Activated T-cell treated with anti-CD3 and anti-CD28 coated beads, Interleukin-2, amount 50 U/mL, for 24 hours (primary cell): Measurements from ENCODE around the gene TRIO.

Experiments used
- DNase-seq: peaks from one replicate; pipeline ENCODE4 v3.0.0-alpha.2; 2020
- H3K27ac Mint-ChIP-seq: 2 replicates; pipeline ENCODE4 v1.8.0; 2020; ENCODE audit warnings: mild to moderate bottlenecking, mixed read lengths
- H3K27me3 Mint-ChIP-seq: 2 replicates; pipeline ENCODE4 v1.8.0; 2020; ENCODE audit warnings: mixed read lengths
- H3K36me3 Mint-ChIP-seq: 2 replicates; pipeline ENCODE4 v1.8.0; 2020; ENCODE audit warnings: low read depth, mixed read lengths
- H3K4me1 Mint-ChIP-seq: 2 replicates; pipeline ENCODE4 v1.8.0; 2020; ENCODE audit warnings: low read depth, mixed read lengths
- H3K4me3 Mint-ChIP-seq: 2 replicates; pipeline ENCODE4 v1.8.0; 2020; ENCODE audit warnings: mild to moderate bottlenecking, moderate library complexity, mixed read lengths
- H3K9me3 Mint-ChIP-seq: 2 replicates; pipeline ENCODE4 v1.8.0; 2020; ENCODE audit warnings: mixed read lengths

Gene TRIO

DNA sequence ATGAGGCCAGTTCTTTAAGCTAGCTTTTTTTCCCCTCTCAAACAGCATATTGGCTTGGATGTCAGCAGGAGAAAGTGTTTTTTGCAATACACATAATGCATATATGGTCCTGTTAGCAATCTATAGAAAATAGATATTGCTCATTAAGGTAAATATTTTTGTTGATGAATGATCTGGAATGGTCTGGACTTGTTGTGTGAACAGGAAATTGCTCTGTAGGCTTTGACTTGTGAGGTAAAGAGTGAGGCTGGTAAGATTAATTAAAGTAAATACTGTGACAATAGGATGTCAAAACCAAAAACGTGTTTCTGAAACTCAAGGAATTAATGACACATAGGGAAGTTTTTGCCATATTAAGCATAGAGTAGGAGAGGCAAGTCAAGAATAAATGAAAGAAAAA lies 176.0 kb downstream of the TRIO start:
- DNase-seq, result no peak
- H3K4me3 Mint-ChIP-seq, result no peak overlapping the region
- no peaks in the 10 kb centered on the region for H3K4me1 Mint-ChIP-seq
- H3K27ac Mint-ChIP-seq, result no peak overlapping the region
- no peaks in the 10 kb centered on the region for H3K27me3 Mint-ChIP-seq
- H3K9me3 Mint-ChIP-seq, result peaks cover 3% of the 10 kb centered on the region
- no peaks in the 10 kb centered on the region for H3K36me3 Mint-ChIP-seq

- no peak for DNase-seq
- no peak overlapping the region for H3K27ac Mint-ChIP-seq
- H3K9me3 Mint-ChIP-seq, result peaks cover 3% of the 10 kb centered on the region
- no peak overlapping the region for H3K4me3 Mint-ChIP-seq
- no peaks in the 10 kb centered on the region for H3K36me3 Mint-ChIP-seq
- no peaks in the 10 kb centered on the region for H3K4me1 Mint-ChIP-seq
- H3K27me3 Mint-ChIP-seq, result no peaks in the 10 kb centered on the region
These were observed 178.8 kb downstream of the TRIO start for GRCh38 chr5:14321936-14322335.

DNA sequence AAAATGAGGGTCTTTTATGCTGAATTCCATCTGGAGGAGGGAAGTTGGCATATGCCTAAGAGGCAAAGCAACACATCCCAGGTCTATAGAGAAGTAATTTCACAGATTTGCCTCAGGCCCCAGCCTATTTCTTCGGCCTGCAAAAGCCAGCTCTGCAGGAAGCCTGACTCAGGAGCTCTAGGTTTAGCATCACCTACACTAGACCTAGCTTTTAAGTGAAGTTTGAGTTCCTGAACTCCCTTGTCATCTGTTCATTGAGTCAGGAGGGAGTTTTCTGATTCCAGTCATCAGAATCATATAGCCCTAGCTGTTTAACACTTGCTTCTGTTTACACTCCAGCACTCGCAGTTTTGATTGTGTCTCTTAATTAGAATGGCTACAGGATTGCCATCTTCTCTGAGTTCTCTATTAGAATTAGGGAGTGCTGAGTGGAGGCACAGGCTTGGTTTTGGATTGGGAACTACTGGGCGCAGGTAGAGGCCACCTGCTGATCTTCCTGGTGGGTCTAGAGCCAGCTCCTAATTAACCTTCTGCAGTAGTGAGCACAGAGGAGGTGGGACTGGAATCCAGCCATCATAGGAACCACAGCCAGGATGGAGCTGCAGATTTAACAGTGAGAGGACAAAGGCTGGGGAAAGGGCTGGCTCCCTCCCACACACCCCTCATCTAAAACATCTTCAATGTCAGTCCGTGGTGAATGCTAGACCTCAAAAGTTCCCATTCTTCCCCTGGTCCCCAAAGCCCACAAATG lies 179.5 kb downstream of the TRIO start:
- H3K27ac Mint-ChIP-seq, result no peak overlapping the region
- H3K4me3 Mint-ChIP-seq, result no peak overlapping the region
- no peak for DNase-seq
- peaks cover 3% of the 10 kb centered on the region for H3K9me3 Mint-ChIP-seq
- no peaks in the 10 kb centered on the region for H3K27me3 Mint-ChIP-seq
- no peaks in the 10 kb centered on the region for H3K4me1 Mint-ChIP-seq
- H3K36me3 Mint-ChIP-seq, result no peaks in the 10 kb centered on the region

DNA sequence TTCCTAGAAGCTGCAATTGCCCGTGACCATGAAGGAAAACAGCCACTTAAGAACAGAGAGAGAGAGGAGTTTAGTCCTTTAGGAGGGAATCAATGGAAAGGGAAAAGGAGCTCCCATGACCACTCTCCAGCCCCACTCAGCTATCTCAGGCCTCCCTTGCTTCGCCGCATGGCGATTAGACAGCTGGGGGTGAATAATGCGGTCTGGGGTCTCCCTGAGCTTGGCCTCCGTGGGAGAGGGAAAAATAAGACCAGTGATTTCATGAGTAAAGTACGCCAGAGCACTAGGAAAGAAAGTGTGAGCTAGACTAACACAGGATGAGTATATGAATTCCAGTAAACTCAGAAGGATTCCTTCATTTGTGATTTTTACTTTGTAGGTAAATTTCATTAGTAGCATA lies 180.3 kb downstream of the TRIO start:
- no peaks in the 10 kb centered on the region for H3K36me3 Mint-ChIP-seq
- no peak for DNase-seq
- H3K27me3 Mint-ChIP-seq, result no peaks in the 10 kb centered on the region
- peaks cover 3% of the 10 kb centered on the region for H3K9me3 Mint-ChIP-seq
- H3K4me1 Mint-ChIP-seq, result no peaks in the 10 kb centered on the region
- H3K27ac Mint-ChIP-seq, result no peak overlapping the region
- no peak overlapping the region for H3K4me3 Mint-ChIP-seq

- Mint-ChIP-seq H3K27me3 (no peaks in the 10 kb centered on the region), H3K27ac (no peak overlapping the region), H3K9me3 (peaks cover 3% of the 10 kb centered on the region), H3K4me3 (no peak overlapping the region), H3K4me1 (no peaks in the 10 kb centered on the region), H3K36me3 (no peaks in the 10 kb centered on the region)
- no peak for DNase-seq
These were observed 182.2 kb downstream of the TRIO start for GRCh38 chr5:14325369-14325768.

DNA sequence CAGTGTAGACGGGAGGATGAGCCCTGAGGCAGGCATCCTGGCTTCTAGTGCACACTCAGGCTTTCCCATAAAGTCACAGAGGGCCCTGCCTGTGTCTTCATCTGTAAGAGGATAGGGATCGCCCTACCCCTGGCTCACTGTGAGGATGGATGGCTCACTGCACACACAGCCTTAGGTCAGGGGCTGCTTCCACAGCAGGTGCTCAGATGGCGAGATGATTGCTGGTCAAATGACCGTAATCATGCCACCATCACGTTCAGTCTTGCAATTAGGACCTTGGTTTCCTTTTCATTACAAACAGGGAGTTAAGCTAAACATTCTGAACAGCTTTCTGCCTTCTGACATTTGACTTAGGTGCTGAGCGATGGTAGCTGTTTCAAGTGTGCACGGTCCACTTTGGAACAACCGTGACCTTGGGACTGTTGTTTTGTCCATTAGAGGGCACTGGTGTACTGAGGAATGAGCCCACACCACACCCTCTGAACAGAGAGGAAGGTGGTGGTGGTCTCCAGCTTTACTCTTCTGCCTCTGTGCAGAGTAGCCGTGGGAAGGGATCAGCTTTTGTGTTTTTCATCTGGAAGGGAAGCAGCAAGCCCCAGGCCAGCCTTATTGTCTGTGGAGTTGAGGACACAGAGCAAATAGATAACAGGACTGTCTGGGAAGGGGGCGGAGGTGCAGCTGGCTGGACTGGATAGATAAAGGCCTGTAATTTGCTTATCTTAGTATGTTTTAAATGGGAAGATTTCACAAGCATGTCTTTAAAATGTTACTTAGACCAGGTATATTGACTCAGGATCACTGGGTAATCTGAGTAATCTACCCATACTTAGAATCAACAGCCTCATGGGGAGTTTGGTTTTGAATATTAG lies 183.1 kb downstream of the TRIO start:
- Mint-ChIP-seq H3K27me3 (no peaks in the 10 kb centered on the region), H3K4me3 (no peak overlapping the region), H3K36me3 (no peaks in the 10 kb centered on the region), H3K27ac (no peak overlapping the region), H3K4me1 (peaks cover 6% of the 10 kb centered on the region), H3K9me3 (peaks cover 3% of the 10 kb centered on the region)
- no peak for DNase-seq

DNA sequence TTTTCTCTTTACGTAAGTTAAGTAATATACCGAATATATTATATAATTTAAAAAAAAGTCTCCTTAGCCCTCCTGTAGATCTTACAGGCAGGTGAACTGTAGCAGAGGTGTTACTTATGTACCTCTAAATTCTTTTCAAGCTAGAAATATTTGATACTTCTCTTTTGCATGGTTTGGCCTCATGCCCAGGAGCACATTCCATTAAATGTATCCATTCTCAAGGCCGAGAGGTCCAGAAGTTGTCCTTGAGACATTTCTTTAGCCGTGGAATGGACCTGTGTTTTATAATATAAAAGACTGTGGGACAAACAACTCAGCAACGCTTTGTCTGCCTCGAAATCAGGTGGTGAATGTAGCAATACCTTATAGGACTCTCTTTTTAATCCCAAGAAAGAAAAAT lies 184.5 kb downstream of the TRIO start:
- Mint-ChIP-seq H3K4me3 (no peak overlapping the region), H3K9me3 (no peaks in the 10 kb centered on the region), H3K27me3 (no peaks in the 10 kb centered on the region), H3K4me1 (peaks cover 13% of the 10 kb centered on the region), H3K27ac (no peak overlapping the region), H3K36me3 (no peaks in the 10 kb centered on the region)
- DNase-seq, result no peak

- H3K27me3 Mint-ChIP-seq, result no peaks in the 10 kb centered on the region
- no peaks in the 10 kb centered on the region for H3K36me3 Mint-ChIP-seq
- H3K9me3 Mint-ChIP-seq, result no peaks in the 10 kb centered on the region
- H3K4me3 Mint-ChIP-seq, result no peak overlapping the region
- H3K4me1 Mint-ChIP-seq, result peaks cover 13% of the 10 kb centered on the region
- no peak overlapping the region for H3K27ac Mint-ChIP-seq
- no peak for DNase-seq
These were observed 185.0 kb downstream of the TRIO start for GRCh38 chr5:14328144-14328543.

- Mint-ChIP-seq H3K4me1 (peaks cover 13% of the 10 kb centered on the region), H3K9me3 (no peaks in the 10 kb centered on the region), H3K4me3 (no peak overlapping the region), H3K27me3 (no peaks in the 10 kb centered on the region), H3K27ac (no peak overlapping the region), H3K36me3 (no peaks in the 10 kb centered on the region)
- no peak for DNase-seq
These were observed 187.1 kb downstream of the TRIO start for GRCh38 chr5:14330291-14330690.

DNA sequence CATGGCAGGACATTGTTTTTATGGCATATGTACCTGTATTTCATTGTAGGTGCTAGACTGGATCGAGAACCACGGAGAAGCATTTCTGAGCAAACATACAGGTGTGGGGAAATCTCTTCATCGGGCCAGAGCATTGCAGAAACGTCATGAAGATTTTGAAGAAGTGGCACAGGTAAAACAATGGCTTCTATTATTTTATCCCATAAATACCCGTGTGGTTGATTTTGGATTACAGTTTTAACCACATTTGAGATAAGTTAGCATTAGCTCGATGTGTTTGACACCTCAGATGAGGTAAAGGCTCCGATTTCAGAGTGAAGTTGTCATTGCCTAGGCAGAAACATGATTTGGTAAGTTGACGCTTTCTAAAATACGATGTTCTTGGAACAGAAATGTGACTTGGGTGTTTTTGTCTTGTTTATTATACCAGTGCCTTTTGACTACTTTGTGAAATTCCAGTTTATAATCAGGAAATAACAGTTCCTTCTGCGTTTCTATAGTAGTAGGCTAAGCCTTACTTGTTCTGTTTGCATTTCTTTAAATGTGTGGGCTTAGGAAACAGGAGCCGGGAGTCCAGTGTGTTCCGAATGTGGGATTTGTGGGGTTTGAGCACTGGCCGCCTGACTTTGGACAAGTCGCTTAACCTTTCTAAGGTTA lies 187.7 kb downstream of the TRIO start:
- DNase-seq, result no peak
- no peaks in the 10 kb centered on the region for H3K36me3 Mint-ChIP-seq
- H3K9me3 Mint-ChIP-seq, result no peaks in the 10 kb centered on the region
- H3K27me3 Mint-ChIP-seq, result no peaks in the 10 kb centered on the region
- no peak overlapping the region for H3K27ac Mint-ChIP-seq
- H3K4me1 Mint-ChIP-seq, result peaks cover 13% of the 10 kb centered on the region
- no peak overlapping the region for H3K4me3 Mint-ChIP-seq

DNA sequence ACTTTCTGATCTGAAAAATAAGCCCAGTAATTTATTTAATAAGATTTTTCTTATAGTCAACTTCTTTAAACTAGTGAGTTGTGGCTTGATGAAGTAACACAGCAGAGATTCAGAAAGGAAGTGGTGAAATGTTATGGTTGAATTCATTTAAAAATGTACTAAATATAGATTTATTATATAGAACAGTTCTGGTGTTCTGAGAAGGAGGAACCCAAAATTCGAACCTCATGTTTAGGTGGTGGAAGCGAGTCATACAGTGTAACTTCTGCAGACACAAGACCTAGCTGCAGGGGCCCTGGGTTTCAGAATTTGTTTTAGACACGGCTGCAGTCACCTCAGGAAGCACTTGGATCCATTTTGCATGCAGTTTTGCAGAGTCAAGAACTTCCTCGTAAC lies 188.2 kb downstream of the TRIO start:
- no peak for DNase-seq
- H3K4me3 Mint-ChIP-seq, result no peak overlapping the region
- no peaks in the 10 kb centered on the region for H3K9me3 Mint-ChIP-seq
- H3K27me3 Mint-ChIP-seq, result no peaks in the 10 kb centered on the region
- no peak overlapping the region for H3K27ac Mint-ChIP-seq
- peaks cover 13% of the 10 kb centered on the region for H3K4me1 Mint-ChIP-seq
- H3K36me3 Mint-ChIP-seq, result no peaks in the 10 kb centered on the region

GRCh38 chr5:14332038-14332631 lies 189.0 kb downstream of the TRIO start:
- H3K4me3 Mint-ChIP-seq, result no peak overlapping the region
- H3K27ac Mint-ChIP-seq, result no peak overlapping the region
- no peaks in the 10 kb centered on the region for H3K36me3 Mint-ChIP-seq
- H3K9me3 Mint-ChIP-seq, result no peaks in the 10 kb centered on the region
- no peak for DNase-seq
- H3K4me1 Mint-ChIP-seq, result peaks cover 13% of the 10 kb centered on the region
- no peaks in the 10 kb centered on the region for H3K27me3 Mint-ChIP-seq

DNA sequence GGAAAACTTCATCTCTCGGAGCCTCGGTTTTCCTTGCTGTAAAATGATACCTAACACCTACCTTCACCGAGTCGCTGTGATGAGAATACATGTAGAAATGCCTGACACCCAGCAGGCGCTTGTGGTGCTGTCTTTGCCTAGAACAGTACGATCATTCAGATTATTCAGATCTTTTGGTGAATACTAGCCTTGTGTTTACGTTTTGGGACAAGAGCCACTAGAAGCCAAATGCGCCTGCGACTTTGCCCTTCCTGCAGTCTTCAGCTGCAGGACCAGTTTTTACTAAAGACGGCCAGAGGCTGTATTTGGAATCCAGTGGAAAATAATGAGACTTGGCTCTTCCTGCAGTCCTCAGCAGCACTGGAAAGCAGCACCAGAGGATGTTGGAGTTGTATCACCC lies 189.6 kb downstream of the TRIO start:
- DNase-seq, result no peak
- H3K4me3 Mint-ChIP-seq, result no peak overlapping the region
- peaks cover 13% of the 10 kb centered on the region for H3K4me1 Mint-ChIP-seq
- no peaks in the 10 kb centered on the region for H3K9me3 Mint-ChIP-seq
- no peak overlapping the region for H3K27ac Mint-ChIP-seq
- no peaks in the 10 kb centered on the region for H3K36me3 Mint-ChIP-seq
- no peaks in the 10 kb centered on the region for H3K27me3 Mint-ChIP-seq

DNA sequence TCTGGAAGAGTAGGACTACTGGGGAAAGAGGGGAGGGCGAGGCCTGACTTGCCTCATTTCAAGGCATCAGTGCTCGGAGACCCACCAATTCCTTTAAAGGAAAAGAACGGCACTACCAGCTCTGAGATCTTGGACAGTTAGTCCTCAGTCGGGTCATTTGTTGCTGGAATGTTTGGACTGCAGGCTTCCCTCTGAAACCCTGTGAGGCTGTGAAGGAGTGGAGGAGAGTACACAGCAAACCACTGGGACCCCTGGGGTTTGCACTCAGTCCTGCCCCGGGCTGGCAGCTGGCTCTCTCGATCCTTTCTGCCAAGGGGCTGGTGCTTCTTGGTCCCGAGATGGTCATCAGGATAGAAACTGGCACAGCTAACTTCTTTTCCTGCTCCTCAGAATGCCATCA lies 194.5 kb downstream of the TRIO start:
- Mint-ChIP-seq H3K27me3 (no peaks in the 10 kb centered on the region), H3K36me3 (no peaks in the 10 kb centered on the region), H3K27ac (no peak overlapping the region), H3K9me3 (no peaks in the 10 kb centered on the region), H3K4me3 (no peak overlapping the region), H3K4me1 (no peaks in the 10 kb centered on the region)
- no peak for DNase-seq
